HG03469 (cell line): ENCODE measurements around the gene PROK1.

Experiments
- ATAC-seq: cut with Tn5 transposase; IDR thresholded peaks from one replicate; pipeline ENCODE4 v1.9.1; 2021; ENCODE audit warnings: mild to moderate bottlenecking, moderate library complexity, moderate number of reproducible peaks; ENCODE audit not compliant: unreplicated experiment

Gene PROK1

DNA sequence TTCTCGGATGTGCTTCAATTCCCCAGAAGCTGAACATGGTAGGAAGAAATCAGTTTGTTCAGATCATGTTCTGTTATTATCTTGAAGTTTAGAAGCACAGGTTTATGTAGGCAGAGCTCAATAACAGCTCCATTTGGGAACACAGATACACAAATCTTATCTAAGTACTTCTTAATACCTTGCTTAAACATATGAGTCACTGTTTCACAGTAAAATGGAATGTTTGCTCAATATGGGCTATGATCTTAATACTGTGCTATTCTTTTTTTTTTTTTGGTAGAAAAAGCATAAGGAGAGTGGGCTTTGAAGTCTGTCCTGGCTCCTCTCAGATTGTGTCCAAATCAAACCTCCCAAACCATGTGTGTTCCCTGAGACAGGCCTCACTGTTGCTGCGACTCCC lies 13.4 kb downstream of the PROK1 start:
- no peak for ATAC-seq

DNA sequence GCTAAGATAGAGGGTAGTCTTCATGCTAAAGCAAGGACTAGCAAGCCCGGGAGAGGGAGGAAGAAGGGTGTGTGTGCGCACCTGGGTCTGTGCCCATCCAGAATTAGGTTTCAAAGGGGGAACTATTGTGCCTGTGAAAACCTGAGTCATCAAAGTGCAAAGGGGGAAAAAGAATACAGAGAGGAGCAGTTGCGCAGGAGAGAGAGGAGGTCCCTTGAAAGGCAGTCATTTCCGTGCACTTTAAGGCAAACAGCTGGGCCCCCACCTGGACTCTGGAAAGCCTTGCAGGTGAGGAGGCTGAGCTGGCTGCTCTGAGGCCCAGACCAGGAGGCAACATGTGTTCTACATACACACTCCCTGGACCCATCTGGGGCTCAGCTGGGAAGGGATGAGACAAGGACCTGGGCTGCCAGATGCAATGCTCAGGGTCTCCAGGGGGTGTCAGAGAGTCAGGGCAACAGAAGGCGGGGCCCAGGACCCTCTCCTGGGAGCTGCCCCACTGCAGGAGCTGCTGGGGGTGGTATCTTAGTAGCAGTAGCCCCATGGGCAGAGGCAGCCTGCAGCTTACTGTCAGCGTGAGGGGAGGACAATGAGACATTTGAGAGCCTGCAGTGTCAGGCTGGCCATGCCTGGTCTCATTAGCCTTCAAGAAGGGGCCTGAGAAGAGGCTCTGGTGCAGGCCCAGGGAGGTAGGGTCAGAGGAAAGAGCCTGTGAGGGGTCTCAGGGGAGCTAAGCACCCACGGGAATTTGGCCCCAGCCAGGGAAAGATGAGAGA lies 14.3 kb downstream of the PROK1 start:
- ATAC-seq: no peak

DNA sequence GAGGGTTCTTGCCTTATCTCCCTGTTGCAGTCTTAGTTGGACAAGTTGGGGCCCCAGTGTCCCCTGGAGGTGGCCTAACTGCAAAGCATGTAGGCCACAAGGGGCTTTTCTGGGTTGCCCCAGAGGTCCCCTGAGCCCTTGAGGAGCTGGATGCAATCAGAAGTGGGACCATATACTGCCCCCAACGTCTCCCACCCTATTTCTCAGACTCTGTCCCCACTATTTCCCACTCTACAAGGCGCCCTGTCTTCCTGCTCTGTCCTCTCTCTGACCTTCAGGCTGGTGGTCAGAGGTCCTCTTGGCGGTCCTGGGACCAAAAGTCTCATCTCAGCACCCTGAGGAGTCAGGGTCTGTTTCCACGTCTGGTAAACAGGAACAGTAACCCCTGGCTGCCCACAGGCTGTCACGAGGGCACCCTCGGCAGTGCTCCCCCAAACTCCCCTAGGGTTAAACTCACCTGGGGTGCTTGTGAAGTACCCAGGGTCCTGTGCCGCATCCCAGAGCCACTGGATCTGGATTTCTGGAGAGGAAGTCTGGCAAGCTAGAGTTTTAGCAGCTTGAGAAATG lies 14.9 kb downstream of the PROK1 start:
- no peak for ATAC-seq

DNA sequence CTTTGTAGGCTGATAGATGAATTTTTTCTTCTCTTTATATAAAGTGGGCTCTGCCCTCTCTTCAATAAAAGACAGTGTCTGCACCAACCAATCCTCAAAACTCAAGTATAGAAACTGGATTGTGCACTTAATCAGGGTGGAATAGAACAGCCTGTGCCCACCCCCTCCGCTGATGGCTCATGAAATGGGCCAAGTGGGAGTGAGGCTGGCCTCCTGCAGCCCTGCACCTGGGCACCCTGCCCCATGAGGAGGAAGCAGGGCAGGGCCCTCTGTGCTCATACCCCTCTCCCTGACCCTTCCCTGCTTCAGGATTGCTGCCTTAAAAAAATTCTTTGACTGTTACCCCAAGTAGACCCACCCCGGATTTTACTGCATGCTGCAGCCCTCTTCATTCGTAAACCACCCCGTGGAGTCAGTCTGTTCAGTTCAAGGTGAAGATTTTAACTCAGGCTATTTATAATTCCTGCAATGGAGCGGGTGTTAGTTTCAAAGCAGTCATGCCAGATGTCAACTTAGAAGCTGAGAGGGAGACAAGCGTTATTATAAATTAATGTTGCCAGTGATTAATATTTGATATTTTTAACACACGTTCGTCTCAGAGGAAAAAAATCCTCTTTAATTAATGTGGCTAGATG lies 15.8 kb downstream of the PROK1 start:
- ATAC-seq: no peak

DNA sequence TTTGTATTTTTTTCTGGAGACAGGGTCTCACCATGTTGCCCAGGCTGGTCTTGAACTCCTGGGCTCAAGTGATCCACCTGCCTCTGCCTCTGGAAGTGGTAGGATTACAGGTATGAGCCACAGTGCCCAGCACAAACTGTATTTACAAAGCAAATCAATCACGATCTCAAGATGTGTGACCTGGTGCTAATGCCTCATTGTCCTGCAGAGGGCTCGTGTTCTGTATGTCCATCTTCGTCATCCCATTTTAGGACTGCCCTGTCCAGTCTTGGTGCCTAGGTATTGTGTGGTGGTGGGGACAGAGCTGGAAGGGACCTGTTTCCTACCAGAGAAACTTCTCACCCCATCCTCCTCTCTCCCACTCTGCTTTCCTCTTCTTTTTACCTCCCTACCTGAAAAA lies 20.2 kb downstream of the PROK1 start:
- no peak for ATAC-seq

DNA sequence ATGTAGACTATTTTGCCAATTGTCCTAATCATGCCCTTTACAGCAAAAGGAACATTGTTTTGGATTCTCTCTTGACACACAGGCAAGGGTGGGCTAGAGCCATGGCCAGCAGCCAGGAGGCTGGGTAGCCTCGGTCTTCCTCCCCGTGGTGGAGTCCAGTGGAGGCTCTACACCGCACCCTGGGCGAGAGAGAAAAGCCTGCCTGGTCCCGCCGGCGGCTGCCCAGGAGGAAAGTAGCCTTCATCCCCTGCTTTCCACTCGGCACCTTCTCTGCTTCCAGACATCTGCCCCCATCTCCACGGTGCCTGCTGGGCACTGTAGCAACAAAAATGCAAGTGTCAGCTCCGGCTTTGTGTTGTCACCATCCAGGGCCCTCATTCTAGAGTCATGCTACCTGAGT lies 21.6 kb downstream of the PROK1 start:
- no peak for ATAC-seq

DNA sequence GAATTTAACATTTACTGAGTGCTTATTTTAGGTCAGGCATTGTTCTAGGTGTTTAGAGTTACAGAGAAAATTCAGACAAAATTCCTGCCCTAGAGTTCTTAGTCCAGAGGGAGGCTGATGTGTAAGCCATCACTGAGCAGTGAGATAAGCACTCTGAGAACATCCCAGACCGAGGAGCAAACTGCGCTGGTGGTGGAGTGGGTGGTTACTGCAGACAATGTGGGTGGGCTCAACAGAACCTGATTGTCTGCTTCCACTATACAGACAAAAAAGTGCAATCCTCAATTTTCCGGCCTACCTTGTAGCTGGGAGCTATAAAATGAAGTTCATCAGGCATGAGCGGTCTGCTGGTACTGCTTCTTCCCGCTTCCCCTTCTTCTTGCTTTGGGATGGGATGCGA lies 23.5 kb downstream of the PROK1 start:
- no peak for ATAC-seq

DNA sequence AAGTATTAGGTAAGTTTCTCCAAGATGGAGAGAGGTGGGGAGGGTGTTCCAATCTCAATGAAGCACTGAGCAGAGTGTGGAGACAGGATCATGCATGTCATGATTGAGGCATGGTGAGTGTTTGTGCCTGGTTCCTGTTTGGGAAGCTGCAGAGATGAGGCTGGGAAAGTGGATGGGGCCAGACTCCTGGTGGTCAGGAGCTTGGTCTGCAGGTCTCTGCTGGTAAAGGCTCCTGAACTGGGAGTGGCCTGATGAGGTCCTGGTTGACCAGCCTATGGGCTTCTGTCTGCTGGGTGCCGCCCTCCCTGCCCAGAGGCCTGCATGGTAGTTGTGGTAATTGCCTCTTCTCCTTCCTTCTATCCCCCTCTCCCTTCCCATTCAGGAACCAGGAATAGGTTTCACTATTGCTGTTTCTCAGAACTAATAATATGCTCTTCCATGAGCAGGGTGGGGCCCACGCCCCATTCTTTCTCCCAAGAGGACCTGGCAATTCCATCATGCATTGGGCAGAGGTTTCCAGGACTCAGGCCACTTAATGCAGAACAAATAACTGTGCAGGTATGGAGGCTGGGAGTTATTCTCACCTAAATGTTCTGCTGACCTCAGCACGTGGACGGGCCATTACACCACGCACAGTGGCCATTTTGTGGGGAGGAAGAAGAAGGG lies 24.5 kb downstream of the PROK1 start:
- ATAC-seq: no peak

DNA sequence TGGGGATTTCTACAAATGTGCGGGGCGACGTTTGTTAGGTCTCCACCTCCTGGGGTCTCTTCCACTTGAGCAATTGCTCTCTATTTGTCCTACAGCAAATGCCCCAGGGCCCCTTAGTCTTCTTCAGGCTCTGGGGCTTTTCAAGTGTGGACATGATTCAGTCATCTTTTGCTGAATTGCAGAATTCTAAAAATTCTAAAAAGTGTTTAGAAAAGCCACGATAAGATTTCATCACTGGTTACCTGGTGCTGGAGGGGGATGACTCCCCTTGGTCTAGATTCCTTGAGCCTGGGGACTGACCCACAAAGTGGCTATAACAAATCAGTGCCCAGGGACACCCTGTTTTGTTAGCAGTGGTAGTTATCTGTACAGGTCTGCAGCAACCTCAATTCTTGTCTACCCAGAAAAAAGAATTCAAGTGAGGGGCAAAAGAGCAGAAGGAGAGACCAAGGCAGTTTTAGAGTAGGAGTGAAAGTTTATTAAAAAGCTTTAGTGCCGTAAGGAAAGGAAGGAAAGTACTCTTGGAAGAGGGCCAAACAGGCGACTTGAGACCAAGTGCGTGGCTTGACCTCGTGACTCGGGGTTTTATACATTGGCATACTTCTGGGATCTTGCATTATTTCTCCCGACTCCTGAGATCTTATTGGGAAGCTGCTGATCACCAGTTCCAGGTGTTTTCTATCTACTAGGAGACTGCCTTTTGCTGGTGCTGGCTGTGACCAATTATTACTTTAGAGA lies 25.2 kb downstream of the PROK1 start:
- ATAC-seq: no peak

DNA sequence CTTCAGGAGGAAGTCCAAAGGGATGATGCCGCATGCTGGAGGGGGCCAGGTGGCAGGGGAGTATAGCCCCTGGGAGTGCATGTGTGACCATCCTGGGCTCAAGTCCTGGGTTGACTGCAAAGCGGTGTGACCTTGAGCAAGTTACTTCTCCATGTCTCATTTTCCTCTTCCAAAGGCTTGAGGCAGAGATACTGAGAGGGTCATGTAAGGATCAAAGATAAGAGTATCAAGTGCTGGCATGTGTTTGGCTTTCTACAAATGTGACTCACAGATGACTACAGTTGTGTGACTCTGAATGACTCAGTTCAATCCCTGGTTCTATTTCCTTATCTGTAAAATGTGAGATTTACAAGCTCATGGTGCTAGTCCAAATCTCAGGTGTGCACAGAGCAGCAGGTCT lies 26.1 kb downstream of the PROK1 start:
- ATAC-seq: no peak

DNA sequence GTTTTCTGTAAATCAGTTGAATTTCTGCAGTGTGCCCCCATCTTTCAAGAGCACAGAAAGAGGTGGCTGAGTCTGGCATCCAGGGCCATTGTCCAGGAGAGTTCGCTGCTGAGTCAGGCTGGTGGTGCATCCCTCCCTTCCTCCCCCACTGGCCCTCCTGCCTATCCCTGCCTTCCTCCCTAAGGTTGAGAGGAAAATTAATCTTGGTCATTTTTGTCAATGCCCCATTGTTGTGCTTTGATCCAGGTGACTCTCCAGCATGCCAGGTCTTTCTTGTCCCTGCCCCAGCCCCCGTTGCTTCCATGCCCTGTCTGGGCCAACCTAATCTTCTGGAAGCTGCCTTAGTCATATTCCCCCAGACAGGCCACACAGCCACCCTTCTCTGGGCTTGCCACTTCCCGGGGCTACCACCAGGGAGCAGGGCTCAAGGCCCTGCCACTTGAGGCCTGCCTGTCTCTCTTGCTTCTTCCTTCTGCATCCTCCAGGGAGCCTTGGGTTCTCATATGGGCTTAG lies 26.6 kb downstream of the PROK1 start:
- ATAC-seq: no peak

DNA sequence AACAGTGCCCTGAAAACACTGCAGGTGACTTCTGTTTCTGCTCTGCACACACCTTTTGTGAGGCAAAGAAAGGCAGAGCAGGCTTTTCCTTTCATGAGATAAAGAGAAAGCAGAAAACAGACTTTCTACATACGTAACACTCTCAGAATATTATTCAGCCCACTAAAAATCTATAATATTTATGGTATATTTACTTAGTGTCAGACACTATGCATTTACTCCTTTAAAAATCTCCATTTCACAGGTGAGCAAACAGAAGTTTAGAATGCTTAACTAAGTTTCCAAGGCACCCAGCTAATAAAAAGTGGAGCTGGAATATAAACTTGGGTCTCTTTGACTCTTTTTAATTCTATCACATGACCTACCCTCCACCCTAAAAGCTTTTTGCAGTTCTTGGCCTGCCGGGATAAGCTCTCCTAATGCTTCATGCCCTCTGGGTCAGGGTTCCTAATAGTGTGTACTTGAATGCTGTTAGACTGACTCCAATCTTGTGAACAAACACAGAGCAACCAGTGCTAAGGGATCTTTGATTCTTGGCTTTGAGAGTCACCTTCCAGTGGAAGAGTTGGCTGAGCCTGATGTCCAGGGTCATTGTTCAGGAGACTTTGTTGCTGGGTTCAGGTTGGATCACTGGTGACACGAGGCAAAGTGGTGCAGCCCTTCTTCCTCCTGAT lies 27.2 kb downstream of the PROK1 start:
- no peak for ATAC-seq

DNA sequence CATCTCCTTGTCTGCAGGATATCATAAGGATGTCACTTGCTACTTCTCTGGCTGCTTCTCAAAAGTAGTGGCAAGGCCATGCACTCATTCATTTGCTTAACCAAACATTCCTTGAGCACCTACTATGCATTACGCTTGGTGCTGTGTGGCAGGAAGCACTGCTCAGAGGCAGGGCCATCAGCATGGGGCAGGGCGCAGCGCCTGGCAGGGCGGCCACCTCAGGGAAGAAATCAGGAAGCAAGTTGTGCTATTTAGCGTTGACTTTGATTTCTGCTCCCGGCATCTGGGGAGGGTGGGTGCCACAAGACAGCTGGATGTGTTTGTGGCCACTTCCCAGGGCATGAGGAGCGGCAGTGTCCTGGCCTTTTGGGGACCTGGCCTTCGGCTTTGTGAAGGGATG lies 27.9 kb downstream of the PROK1 start:
- no peak for ATAC-seq

DNA sequence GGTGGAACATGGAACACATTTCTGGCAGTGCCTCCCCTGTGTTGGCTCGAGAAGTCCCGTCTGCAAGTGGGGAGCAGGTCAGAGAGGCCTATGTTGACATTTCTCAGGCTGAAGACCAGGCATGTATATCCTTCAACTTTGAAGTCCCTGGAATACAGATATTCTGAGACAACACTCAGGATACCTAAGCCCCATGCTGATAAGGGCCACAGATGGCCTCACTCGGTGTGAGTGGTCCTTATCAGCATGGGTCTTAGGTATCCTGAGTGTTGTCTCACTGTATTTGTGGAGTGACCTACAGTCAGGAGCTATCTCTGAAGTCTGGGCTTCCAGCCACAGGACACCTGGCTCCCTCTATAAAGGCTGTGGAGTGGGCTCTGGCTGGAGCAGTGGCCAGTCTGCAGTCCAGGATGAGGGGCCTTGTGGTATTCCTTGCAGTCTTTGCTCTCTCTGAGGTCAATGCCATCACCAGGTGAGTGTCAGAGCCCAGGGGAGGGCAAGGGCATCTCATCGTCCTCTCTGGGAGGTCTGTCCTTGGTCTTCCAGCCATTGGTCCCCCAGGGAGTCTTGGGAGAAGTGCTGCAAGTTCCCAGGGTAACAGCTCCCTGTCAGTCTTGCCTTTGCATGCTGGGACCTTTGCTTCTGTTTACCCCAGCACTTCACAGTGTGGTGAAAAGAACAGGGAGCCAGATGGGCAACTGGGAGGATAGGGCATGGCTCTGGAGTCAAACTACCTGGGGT lies 29.6 kb downstream of the PROK1 start:
- no peak for ATAC-seq

DNA sequence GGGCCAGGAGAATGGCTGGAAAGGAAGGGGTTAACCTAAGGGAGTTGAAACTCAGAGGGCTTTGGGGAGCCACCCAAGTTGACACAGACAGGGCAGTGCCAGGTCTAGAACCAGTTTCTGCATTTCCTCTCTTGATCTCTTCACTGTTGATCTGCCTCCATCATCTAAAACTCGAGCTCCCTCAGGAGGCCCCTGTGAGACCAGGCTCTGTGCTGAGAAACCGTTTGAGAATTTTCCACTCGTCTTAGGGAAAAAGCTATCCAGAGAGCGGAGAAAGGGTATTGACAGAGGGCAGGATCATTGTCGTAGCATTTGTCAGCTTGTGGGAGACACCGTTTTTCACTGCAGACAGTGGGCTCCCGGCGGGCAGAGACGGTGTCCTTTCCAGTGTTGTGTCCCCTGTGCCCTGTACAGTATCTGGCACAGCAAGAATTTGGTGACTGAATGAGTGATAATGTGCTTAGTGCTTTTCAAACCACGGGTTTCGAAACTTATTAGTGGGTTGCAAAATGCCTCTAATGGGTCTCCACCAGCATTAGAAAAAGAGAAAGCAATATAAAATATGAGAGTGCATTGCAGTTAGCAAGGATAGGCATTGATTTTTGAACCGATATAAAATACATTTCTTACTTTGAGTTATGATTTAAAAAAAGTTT lies 31.1 kb downstream of the PROK1 start:
- ATAC-seq: no peak

DNA sequence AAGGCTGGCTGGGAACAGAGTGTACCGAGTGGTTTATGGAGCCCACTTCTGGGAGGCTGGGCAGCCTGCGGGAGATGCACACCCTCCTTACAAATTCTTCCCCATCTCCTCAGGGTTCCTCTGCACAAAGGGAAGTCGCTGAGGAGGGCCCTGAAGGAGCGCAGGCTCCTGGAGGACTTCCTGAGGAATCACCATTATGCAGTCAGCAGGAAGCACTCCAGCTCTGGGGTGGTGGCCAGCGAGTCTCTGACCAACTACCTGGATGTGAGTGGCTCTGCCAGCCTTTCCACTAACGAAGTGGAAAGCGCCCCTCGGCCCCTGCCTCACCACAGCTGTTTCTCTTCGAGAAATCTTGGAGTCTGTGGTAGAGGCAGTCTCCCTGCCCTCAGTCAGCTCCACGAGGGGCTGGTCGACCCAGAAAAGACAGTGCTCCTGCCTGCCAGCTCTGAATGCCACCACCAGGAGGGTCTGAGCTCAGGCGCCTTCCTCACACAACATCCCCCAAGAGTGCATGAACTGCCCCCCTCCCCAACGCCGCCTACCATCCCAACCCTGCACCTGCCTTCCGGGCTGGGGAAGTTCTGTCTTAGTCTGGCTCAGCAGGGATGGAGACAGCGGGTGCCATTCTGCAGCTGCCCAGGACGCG lies 31.8 kb downstream of the PROK1 start:
- ATAC-seq: no peak

DNA sequence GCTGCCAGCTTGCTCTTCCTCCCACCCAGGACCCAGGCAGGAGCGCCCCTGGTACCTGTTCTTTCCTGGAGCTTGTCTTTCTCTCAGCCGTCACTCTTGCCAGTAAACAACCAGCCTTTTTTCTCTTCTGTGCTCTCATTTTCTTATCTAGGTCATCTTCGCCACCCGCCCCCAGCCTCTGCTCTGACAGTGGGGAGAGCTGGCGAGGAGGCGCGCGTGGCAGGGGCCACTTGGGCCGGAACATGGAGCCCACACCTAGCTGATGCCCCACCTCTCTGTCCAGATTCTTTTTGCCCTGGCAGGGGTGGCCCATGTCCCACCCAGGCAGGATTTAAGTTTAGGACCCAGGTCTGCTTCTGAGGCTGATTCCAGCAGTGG lies 32.3 kb downstream of the PROK1 start:
- no peak for ATAC-seq

DNA sequence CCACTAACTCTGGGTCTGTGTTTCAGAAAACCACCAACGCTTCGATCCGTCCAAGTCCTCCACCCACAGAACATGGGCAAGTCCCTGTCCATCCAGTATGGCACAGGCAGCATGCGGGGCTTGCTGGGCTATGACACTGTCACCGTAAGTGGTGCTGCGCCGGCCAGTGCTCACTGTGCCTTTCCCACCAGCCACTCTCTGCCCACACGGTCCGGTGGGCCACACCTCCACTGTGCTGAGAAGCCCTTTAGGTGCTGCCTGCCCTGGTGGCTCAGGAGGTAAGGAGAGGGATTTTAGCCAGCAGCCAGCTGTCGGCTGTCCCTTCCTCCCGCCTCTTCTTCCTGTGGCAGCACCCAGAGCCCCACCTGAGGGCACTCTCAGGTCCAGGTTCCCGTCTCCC lies 33.9 kb downstream of the PROK1 start:
- no peak for ATAC-seq

DNA sequence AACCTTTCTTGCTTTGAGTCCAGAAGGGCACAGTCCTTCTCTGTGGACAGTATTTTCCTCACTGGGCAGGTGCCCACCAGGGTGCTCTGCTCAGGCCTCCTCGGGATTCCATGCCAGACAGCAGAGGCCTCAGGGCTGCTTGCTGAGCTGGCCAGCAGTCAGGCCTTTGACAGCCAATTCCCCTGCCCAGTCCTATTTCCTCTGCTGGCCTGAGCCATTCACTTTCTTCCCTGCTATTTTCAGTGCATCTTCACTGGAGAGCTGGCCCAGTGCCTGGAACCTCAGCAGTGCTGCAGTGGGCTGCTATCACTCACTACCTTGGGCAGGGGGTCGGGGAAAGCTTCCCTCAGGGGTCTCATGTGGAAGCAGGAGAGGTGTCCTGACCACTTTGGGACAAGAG lies 34.8 kb downstream of the PROK1 start:
- ATAC-seq: no peak
